DOHH2 (cell line): ENCODE data around the gene PRRT1.

Experiments
- EZH2phosphoT487 ChIP-seq: fragments of 200-600 bp; sonication (generic); IDR thresholded peaks from 2 replicates; pipeline ENCODE4 v1.6.1; 2017; ENCODE audit warnings: borderline replicate concordance, mild to moderate bottlenecking, antibody characterized with exemption, low read length, moderate library complexity, mixed read lengths
- TF ChIP-seq, protein P1 (sequence below): fragments of 200-600 bp; sonication (generic); IDR thresholded peaks from one replicate; pipeline ENCODE4 v1.5.1; 2014; ENCODE audit warnings: antibody characterized with exemption, mild to moderate bottlenecking, low read depth, low read length; ENCODE audit not compliant: poor library complexity, severe bottlenecking

GRCh38 chr6:32117461-32117860 lies 34.3 kb downstream of the PRRT1 start:
- TF ChIP-seq, protein P1, sequence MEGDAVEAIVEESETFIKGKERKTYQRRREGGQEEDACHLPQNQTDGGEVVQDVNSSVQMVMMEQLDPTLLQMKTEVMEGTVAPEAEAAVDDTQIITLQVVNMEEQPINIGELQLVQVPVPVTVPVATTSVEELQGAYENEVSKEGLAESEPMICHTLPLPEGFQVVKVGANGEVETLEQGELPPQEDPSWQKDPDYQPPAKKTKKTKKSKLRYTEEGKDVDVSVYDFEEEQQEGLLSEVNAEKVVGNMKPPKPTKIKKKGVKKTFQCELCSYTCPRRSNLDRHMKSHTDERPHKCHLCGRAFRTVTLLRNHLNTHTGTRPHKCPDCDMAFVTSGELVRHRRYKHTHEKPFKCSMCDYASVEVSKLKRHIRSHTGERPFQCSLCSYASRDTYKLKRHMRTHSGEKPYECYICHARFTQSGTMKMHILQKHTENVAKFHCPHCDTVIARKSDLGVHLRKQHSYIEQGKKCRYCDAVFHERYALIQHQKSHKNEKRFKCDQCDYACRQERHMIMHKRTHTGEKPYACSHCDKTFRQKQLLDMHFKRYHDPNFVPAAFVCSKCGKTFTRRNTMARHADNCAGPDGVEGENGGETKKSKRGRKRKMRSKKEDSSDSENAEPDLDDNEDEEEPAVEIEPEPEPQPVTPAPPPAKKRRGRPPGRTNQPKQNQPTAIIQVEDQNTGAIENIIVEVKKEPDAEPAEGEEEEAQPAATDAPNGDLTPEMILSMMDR, result no peak
- TF ChIP-seq EZH2phosphoT487, result no peak
